ENCODE results near the gene SLC35D2. TPM values are rescaled to one million over a fixed set of nuclear protein-coding genes. Genes with fewer than 3 reads are reported as not detected.

SLC35D2 gene
- polyA plus RNA-seq, 1 donor from 2014 or later = 0.07 TPM

GRCh38 chr9:96302021-96302420 is 81.5 kb downstream of the SLC35D2 start, which contains the start of gene HSD17B3:
TSS of gene HSD17B3 (minus strand) at chr9:96302176. CDS start at chr9:96302104, 72 bp downstream.
- H4K20me1 ChIP-seq (ENCODE audit: insufficient read depth) = no peaks in the 10 kb centered on the region
- H3K9ac ChIP-seq (ENCODE audit: low read length) = no peak within 1 kb of the TSS
- TF ChIP-seq POLR2AphosphoS5 (IDR thresholded peaks at IDR 0.05) (no peak), REST (IDR thresholded peaks at IDR 0.05; ENCODE audit: borderline replicate concordance) (no peak), MXI1 (conservative IDR thresholded peaks at IDR 0.05; ENCODE audit: poor library complexity, severe bottlenecking) (no peak), EZH2 (IDR thresholded peaks at IDR 0.05; ENCODE audit: borderline replicate concordance, insufficient read depth, low read length, poor library complexity, severe bottlenecking) (no peak)
- no peaks in the 10 kb centered on the region for H3K9me3 ChIP-seq (ENCODE audit: low read length)
- H3K4me2 ChIP-seq (ENCODE audit: low read length) = no peak within 1 kb of the TSS
- H3K27ac ChIP-seq (ENCODE audit: low read length) = no peak within 1 kb of the TSS
- H3K36me3 ChIP-seq (ENCODE audit: insufficient read depth, low read length) = no peaks in the 10 kb centered on the region
- H3F3A ChIP-seq (ENCODE audit: insufficient read depth, low read length, poor library complexity, severe bottlenecking) = no peaks in the 10 kb centered on the region
- no peaks in the 10 kb centered on the region for H3K79me2 ChIP-seq (replicated peaks; ENCODE audit: insufficient read depth, low read length)
- H3K9me2 ChIP-seq (ENCODE audit: insufficient read depth, low read length) = no peaks in the 10 kb centered on the region
- no peaks in the 10 kb centered on the region for H3K27me3 ChIP-seq (ENCODE audit: insufficient read depth, low read depth, low read length)
- H2AFZ ChIP-seq (ENCODE audit: low read depth, low read length) = no peak within 1 kb of the TSS
- no peak within 1 kb of the TSS for H3K4me3 ChIP-seq (ENCODE audit: low read length)

- H3K4me2 ChIP-seq (ENCODE audit: low read length) = no peak overlapping the region
- no peaks in the 10 kb centered on the region for H3K79me2 ChIP-seq (replicated peaks; ENCODE audit: insufficient read depth, low read length)
- no peaks in the 10 kb centered on the region for H3K9me2 ChIP-seq (ENCODE audit: insufficient read depth, low read length)
- no peak overlapping the region for H3K9ac ChIP-seq (ENCODE audit: low read length)
- H3K27me3 ChIP-seq (ENCODE audit: insufficient read depth, low read depth, low read length) = no peaks in the 10 kb centered on the region
- TF ChIP-seq REST (IDR thresholded peaks at IDR 0.05; ENCODE audit: borderline replicate concordance) (no peak), MXI1 (conservative IDR thresholded peaks at IDR 0.05; ENCODE audit: poor library complexity, severe bottlenecking) (no peak), SMC3 (conservative IDR thresholded peaks at IDR 0.05; ENCODE audit: poor library complexity) (no peak), RAD21 (conservative IDR thresholded peaks at IDR 0.05) (no peak), CTCF (IDR thresholded peaks at IDR 0.05; ENCODE audit: poor library complexity, severe bottlenecking) (no peak), EZH2 (IDR thresholded peaks at IDR 0.05; ENCODE audit: borderline replicate concordance, insufficient read depth, low read length, poor library complexity, severe bottlenecking) (no peak), TAF1 (IDR thresholded peaks at IDR 0.05; ENCODE audit: low read depth) (no peak), POLR2AphosphoS5 (IDR thresholded peaks at IDR 0.05) (no peak), EP300 (conservative IDR thresholded peaks at IDR 0.05; ENCODE audit: poor library complexity, severe bottlenecking) (no peak)
- H3K4me3 ChIP-seq (ENCODE audit: low read length) = no peak overlapping the region
- no peaks in the 10 kb centered on the region for H3K36me3 ChIP-seq (ENCODE audit: insufficient read depth, low read length)
- H3F3A ChIP-seq (ENCODE audit: insufficient read depth, low read length, poor library complexity, severe bottlenecking) = no peaks in the 10 kb centered on the region
- H2AFZ ChIP-seq (ENCODE audit: low read depth, low read length) = no peak overlapping the region
- no peaks in the 10 kb centered on the region for H4K20me1 ChIP-seq (ENCODE audit: insufficient read depth)
- H3K27ac ChIP-seq (ENCODE audit: low read length) = no peak overlapping the region
- no peaks in the 10 kb centered on the region for H3K9me3 ChIP-seq (ENCODE audit: low read length)
Observed at GRCh38 chr9:96299823-96300222, 83.7 kb downstream of the SLC35D2 start.
